Upper lobe of left lung (tissue), 4 donors: ENCODE measurements around the gene ROR2.

Experiments
- CTCF ChIP-seq, 6 experiments: fragments of 450-650 bp in 4 of 6; fragments of 200-600 bp in 2 of 6; sonication (generic) in 2 of 6; IDR thresholded peaks; one replicate each; pipeline ENCODE4 v1.5.1; 2016 to 2019; ENCODE audit warnings: antibody characterized with exemption in 6 of 6
- POLR2AphosphoS5 ChIP-seq, 2 donors: sonication (generic); formaldehyde crosslinking; IDR thresholded peaks; one replicate each; pipeline ENCODE4 v1.5.1; 2017; ENCODE audit warnings: antibody characterized with exemption in 2 of 2

- no peak for TF ChIP-seq POLR2AphosphoS5 (IDR thresholded peaks at IDR 0.05)
- TF ChIP-seq CTCF (IDR thresholded peaks at IDR 0.05), result no peak
Observed at GRCh38 chr9:91530829-91531228, 419.2 kb downstream of the ROR2 start.
